ENCODE data around the gene RNF112. TPM values are rescaled to one million over a fixed set of nuclear protein-coding genes. Genes with fewer than 3 reads are reported as not detected.

The RNF112 gene
- total and polyA plus RNA-seq, 5 donors from 2014 or later, result 0.39 TPM; not detected in 4

- Mint-ChIP-seq H3K9me3 (no peaks in the 10 kb centered on the region), H3K36me3 (peaks cover 15% of the 10 kb centered on the region), H3K27ac (peak overlapping the region; percentile 94 to 98 (median 94)), H3K4me1 (peaks cover 6 to 24% (median 13%) of the 10 kb centered on the region in 4 donors), H3K27me3 (no peaks in the 10 kb centered on the region), H3K4me3 (peak overlapping the region; percentile 94 to 99 (median 98))
- Histone ChIP-seq H3K27ac (ENCODE audit: insufficient read depth, low read length, poor library complexity, severe bottlenecking) (peak overlapping the region; percentile 96), H3K9me3 (ENCODE audit: control insufficient read depth in 2 of 2, low read length in 2 of 2) (no peaks in the 10 kb centered on the region), H3K36me3 (ENCODE audit: control insufficient read depth, insufficient read depth, low read length) (peaks cover 19% of the 10 kb centered on the region), H3K4me3 (ENCODE audit: low read depth, low read length) (peak overlapping the region; percentile 91), H3K4me1 (ENCODE audit: control insufficient read depth, insufficient read depth, low read length, poor library complexity, severe bottlenecking) (peaks cover 15% of the 10 kb centered on the region), H3K27me3 (ENCODE audit: control insufficient read depth, insufficient read depth, low read length) (no peaks in the 10 kb centered on the region)
- ATAC-seq (ENCODE audit: low read depth in 2 of 2), result peak; percentile 88 to 93
- DNase-seq, result peak; percentile 92 to 99 (median 95)
Measured at GRCh38 chr17:19377602-19378415, 33.2 kb upstream of the RNF112 start.

- Histone ChIP-seq H3K36me3 (ENCODE audit: control insufficient read depth, insufficient read depth, low read length) (peaks cover 28% of the 10 kb centered on the region), H3K4me3 (ENCODE audit: low read depth, low read length) (peak within 1 kb of the TSS; percentile 91), H3K9me3 (ENCODE audit: control insufficient read depth in 2 of 2, low read length in 2 of 2) (no peaks in the 10 kb centered on the region), H3K27ac (ENCODE audit: insufficient read depth, low read length, poor library complexity, severe bottlenecking) (peak within 1 kb of the TSS; percentile 96), H3K27me3 (ENCODE audit: control insufficient read depth, insufficient read depth, low read length) (no peaks in the 10 kb centered on the region), H3K4me1 (ENCODE audit: control insufficient read depth, insufficient read depth, low read length, poor library complexity, severe bottlenecking) (peaks cover 15% of the 10 kb centered on the region)
- ATAC-seq (ENCODE audit: low read depth in 2 of 2), result no peak
- Mint-ChIP-seq H3K27me3 (no peaks in the 10 kb centered on the region), H3K4me1 (peaks cover 6 to 24% (median 13%) of the 10 kb centered on the region in 4 donors), H3K9me3 (no peaks in the 10 kb centered on the region), H3K27ac (peak within 1 kb of the TSS; percentile 94 to 98 (median 94)), H3K4me3 (peak within 1 kb of the TSS; percentile 94 to 99 (median 98)), H3K36me3 (peaks cover 23% of the 10 kb centered on the region)
- DNase-seq, result no peak
Measured at GRCh38 chr17:19378416-19379360, 32.3 kb upstream of the RNF112 start, which contains the start of gene MAPK7. Gene MAPK7 (plus strand): TSS chr17:19378498. CDS start chr17:19378901, 403 bp downstream.

GRCh38 chr17:19379361-19380065 is 31.5 kb upstream of the RNF112 start:
- Mint-ChIP-seq H3K4me1 (peaks cover 6 to 24% (median 16%) of the 10 kb centered on the region in 4 donors), H3K4me3 (peak overlapping the region; percentile 76 to 99 (median 96)), H3K36me3 (peaks cover 28% of the 10 kb centered on the region), H3K9me3 (no peaks in the 10 kb centered on the region), H3K27me3 (no peaks in the 10 kb centered on the region), H3K27ac (peak overlapping the region; percentile 45 to 66 (median 66))
- H3K27me3 ChIP-seq (ENCODE audit: control insufficient read depth, insufficient read depth, low read length), result no peaks in the 10 kb centered on the region
- H3K4me3 ChIP-seq (ENCODE audit: low read depth, low read length), result no peak overlapping the region
- DNase-seq (no peak), ATAC-seq (ENCODE audit: low read depth in 2 of 2) (no peak)
- no peaks in the 10 kb centered on the region for H3K9me3 ChIP-seq (ENCODE audit: control insufficient read depth in 2 of 2, low read length in 2 of 2)
- peaks cover 34% of the 10 kb centered on the region for H3K36me3 ChIP-seq (ENCODE audit: control insufficient read depth, insufficient read depth, low read length)
- peaks cover 15% of the 10 kb centered on the region for H3K4me1 ChIP-seq (ENCODE audit: control insufficient read depth, insufficient read depth, low read length, poor library complexity, severe bottlenecking)
- H3K27ac ChIP-seq (ENCODE audit: insufficient read depth, low read length, poor library complexity, severe bottlenecking), result peak overlapping the region; percentile 96

GRCh38 chr17:19380481-19381301 is 30.3 kb upstream of the RNF112 start:
- Mint-ChIP-seq H3K9me3 (no peaks in the 10 kb centered on the region), H3K4me1 (peaks cover 6 to 24% (median 16%) of the 10 kb centered on the region in 4 donors), H3K27ac (peak overlapping the region in 1 of 3 donors; percentile 20), H3K27me3 (no peaks in the 10 kb centered on the region), H3K4me3 (peak overlapping the region in 3 of 4 donors; percentile 43 to 81 (median 70)), H3K36me3 (peaks cover 32% of the 10 kb centered on the region)
- ATAC-seq (ENCODE audit: low read depth in 2 of 2) (no peak), DNase-seq (no peak)
- Histone ChIP-seq H3K36me3 (ENCODE audit: control insufficient read depth, insufficient read depth, low read length) (peaks cover 34% of the 10 kb centered on the region), H3K27ac (ENCODE audit: insufficient read depth, low read length, poor library complexity, severe bottlenecking) (no peak overlapping the region), H3K9me3 (ENCODE audit: control insufficient read depth in 2 of 2, low read length in 2 of 2) (no peaks in the 10 kb centered on the region), H3K4me3 (ENCODE audit: low read depth, low read length) (no peak overlapping the region), H3K4me1 (ENCODE audit: control insufficient read depth, insufficient read depth, low read length, poor library complexity, severe bottlenecking) (peaks cover 15% of the 10 kb centered on the region), H3K27me3 (ENCODE audit: control insufficient read depth, insufficient read depth, low read length) (no peaks in the 10 kb centered on the region)

- Histone ChIP-seq H3K4me3 (ENCODE audit: low read depth, low read length) (no peak overlapping the region), H3K27ac (ENCODE audit: insufficient read depth, low read length, poor library complexity, severe bottlenecking) (no peak overlapping the region), H3K4me1 (ENCODE audit: control insufficient read depth, insufficient read depth, low read length, poor library complexity, severe bottlenecking) (peaks cover 15% of the 10 kb centered on the region), H3K27me3 (ENCODE audit: control insufficient read depth, insufficient read depth, low read length) (no peaks in the 10 kb centered on the region), H3K36me3 (ENCODE audit: control insufficient read depth, insufficient read depth, low read length) (peaks cover 34% of the 10 kb centered on the region), H3K9me3 (ENCODE audit: control insufficient read depth in 2 of 2, low read length in 2 of 2) (no peaks in the 10 kb centered on the region)
- DNase-seq, result no peak
- Mint-ChIP-seq H3K27ac (no peak overlapping the region), H3K4me1 (peaks cover 6 to 18% (median 14%) of the 10 kb centered on the region in 4 donors), H3K27me3 (no peaks in the 10 kb centered on the region), H3K36me3 (peaks cover 32% of the 10 kb centered on the region), H3K4me3 (peak overlapping the region in 2 of 4 donors; percentile 5 to 81), H3K9me3 (no peaks in the 10 kb centered on the region)
- no peak for ATAC-seq (ENCODE audit: low read depth in 2 of 2)
Measured at GRCh38 chr17:19381361-19381740, 29.7 kb upstream of the RNF112 start.

GRCh38 chr17:19381741-19382444 is 29.1 kb upstream of the RNF112 start:
- H3K4me3 ChIP-seq (ENCODE audit: low read depth, low read length), result no peak overlapping the region
- no peaks in the 10 kb centered on the region for H3K27me3 Mint-ChIP-seq
- H3K4me3 Mint-ChIP-seq, result no peak overlapping the region
- H3K4me1 Mint-ChIP-seq, result peaks cover 4 to 16% (median 11%) of the 10 kb centered on the region in 4 donors
- peaks cover 12% of the 10 kb centered on the region for H3K4me1 ChIP-seq (ENCODE audit: control insufficient read depth, insufficient read depth, low read length, poor library complexity, severe bottlenecking)
- H3K36me3 ChIP-seq (ENCODE audit: control insufficient read depth, insufficient read depth, low read length), result peaks cover 34% of the 10 kb centered on the region
- H3K36me3 Mint-ChIP-seq, result peaks cover 32% of the 10 kb centered on the region
- ATAC-seq (ENCODE audit: low read depth in 2 of 2) (no peak), DNase-seq (no peak)
- H3K9me3 ChIP-seq (ENCODE audit: control insufficient read depth in 2 of 2, low read length in 2 of 2), result no peaks in the 10 kb centered on the region
- H3K27me3 ChIP-seq (ENCODE audit: control insufficient read depth, insufficient read depth, low read length), result no peaks in the 10 kb centered on the region
- no peak overlapping the region for H3K27ac Mint-ChIP-seq
- H3K27ac ChIP-seq (ENCODE audit: insufficient read depth, low read length, poor library complexity, severe bottlenecking), result no peak overlapping the region
- no peaks in the 10 kb centered on the region for H3K9me3 Mint-ChIP-seq
